Colonic mucosa (tissue), 4 donors: Measurements from ENCODE around the gene MLLT3. TPM values are rescaled to one million over a fixed set of nuclear protein-coding genes. Genes with fewer than 3 reads are reported as not detected.

Experiments
- DNase-seq: peaks from one replicate; pipeline ENCODE4 v3.0.0-alpha.2; 2020
- H3K27ac ChIP-seq: fragments of 200-600 bp; one replicate; pipeline ENCODE4 v1.8.0; 2021
- H3K27me3 ChIP-seq: fragments of 200-600 bp; one replicate; pipeline ENCODE4 v1.8.0; 2021
- H3K36me3 ChIP-seq: fragments of 200-600 bp; one replicate; pipeline ENCODE4 v1.8.0; 2021
- H3K4me1 ChIP-seq: fragments of 200-600 bp; one replicate; pipeline ENCODE4 v1.8.0; 2021; ENCODE audit warnings: mild to moderate bottlenecking
- H3K4me3 ChIP-seq: fragments of 200-600 bp; one replicate; pipeline ENCODE4 v1.8.0; 2021
- H3K9ac ChIP-seq, 2 donors: one replicate each; pipeline ENCODE4 v1.7.0; 2013; ENCODE audit warnings: control low read depth in 2 of 2, low read depth in 2 of 2, low read length in 2 of 2
- H3K9me3 ChIP-seq: fragments of 200-600 bp; one replicate; pipeline ENCODE4 v1.8.0; 2021
- intact Hi-C: fragments of 100-400 bp; cut with DNase I; formaldehyde crosslinking; loops from one replicate; pipeline ENCODE4 v1.14.1; 2022
- total RNA-seq, 2 donors: library from RNA; stranded (reverse); fragmentation: NEBNext Ultra II Directional in 1 of 2; extraction: Animal tissue kit (Norgen Biotek cat#: 25700) in 1 of 2; gene quantifications; one replicate each; pipeline ENCODE4 v1.2.1, GENCODE V29; 2021
- TF ChIP-seq, protein P1 (sequence below): fragments of 200-600 bp; IDR thresholded peaks from one replicate; pipeline ENCODE4 v1.8.0; 2022; ENCODE audit warnings: antibody characterized with exemption, mild to moderate bottlenecking
- donor health status: healthy.
- donor health status: DM: no; HTN: no; CAD: no.
- donor health status: DM: no; HTN: no; CAD: no.

MLLT3 gene
- total RNA-seq, 2 donors from 2014 or later, result 44.6 to 65.2 TPM

DNA sequence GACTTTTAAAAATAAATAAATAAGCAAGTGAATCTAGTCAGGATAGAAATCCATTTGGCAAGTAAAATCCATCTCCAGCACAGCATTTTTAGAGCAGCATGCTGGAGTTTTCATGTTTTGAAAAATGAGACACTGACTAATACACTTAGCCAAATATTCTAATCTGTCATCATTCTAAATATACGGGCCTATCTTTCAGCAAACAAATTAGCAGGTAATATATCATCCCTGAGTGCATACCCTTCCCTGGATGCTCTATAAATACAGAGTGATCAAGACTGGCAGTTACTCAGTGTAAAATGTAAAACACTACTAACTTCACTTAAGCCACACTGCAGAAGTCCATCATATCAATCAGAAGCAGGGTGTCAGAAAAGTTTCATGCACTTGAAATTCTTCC lies 58.4 kb downstream of the MLLT3 start:
- Histone ChIP-seq H3K9me3 (no peaks in the 10 kb centered on the region), H3K27ac (no peak overlapping the region), H3K27me3 (no peaks in the 10 kb centered on the region), H3K4me1 (peaks cover 10% of the 10 kb centered on the region), H3K9ac (no peak overlapping the region), H3K36me3 (no peaks in the 10 kb centered on the region), H3K4me3 (no peak overlapping the region)
- intact Hi-C loops, result no loop called here
- TF ChIP-seq, protein P1, sequence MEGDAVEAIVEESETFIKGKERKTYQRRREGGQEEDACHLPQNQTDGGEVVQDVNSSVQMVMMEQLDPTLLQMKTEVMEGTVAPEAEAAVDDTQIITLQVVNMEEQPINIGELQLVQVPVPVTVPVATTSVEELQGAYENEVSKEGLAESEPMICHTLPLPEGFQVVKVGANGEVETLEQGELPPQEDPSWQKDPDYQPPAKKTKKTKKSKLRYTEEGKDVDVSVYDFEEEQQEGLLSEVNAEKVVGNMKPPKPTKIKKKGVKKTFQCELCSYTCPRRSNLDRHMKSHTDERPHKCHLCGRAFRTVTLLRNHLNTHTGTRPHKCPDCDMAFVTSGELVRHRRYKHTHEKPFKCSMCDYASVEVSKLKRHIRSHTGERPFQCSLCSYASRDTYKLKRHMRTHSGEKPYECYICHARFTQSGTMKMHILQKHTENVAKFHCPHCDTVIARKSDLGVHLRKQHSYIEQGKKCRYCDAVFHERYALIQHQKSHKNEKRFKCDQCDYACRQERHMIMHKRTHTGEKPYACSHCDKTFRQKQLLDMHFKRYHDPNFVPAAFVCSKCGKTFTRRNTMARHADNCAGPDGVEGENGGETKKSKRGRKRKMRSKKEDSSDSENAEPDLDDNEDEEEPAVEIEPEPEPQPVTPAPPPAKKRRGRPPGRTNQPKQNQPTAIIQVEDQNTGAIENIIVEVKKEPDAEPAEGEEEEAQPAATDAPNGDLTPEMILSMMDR, result no peak
- no peak for DNase-seq

DNA sequence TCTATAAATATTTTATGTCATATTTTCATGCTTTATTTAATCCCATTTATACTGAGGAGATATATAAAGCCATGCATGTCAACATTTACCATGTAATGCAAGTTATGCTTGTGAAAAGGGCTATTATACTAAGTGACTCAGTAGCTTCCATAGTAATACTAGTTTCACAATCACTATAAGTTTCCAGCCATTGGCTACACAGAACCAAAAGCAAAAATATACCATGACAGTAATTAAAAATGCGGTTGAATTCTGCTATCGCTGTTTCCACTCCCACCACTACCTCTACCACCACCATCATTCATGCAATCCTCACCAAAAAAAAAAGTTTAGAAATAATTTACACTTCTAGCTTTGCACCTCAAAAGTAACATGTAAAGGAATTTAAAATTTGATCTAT lies 60.2 kb downstream of the MLLT3 start:
- Histone ChIP-seq H3K27me3 (no peaks in the 10 kb centered on the region), H3K36me3 (no peaks in the 10 kb centered on the region), H3K4me1 (peaks cover 14% of the 10 kb centered on the region), H3K9me3 (no peaks in the 10 kb centered on the region), H3K4me3 (no peak overlapping the region), H3K27ac (no peak overlapping the region), H3K9ac (no peak overlapping the region)
- TF ChIP-seq, protein P1, result no peak
- intact Hi-C loops, result no loop called here
- no peak for DNase-seq

GRCh38 chr9:20561531-20561930 lies 60.8 kb downstream of the MLLT3 start:
- Histone ChIP-seq H3K4me3 (no peak overlapping the region), H3K9ac (no peak overlapping the region), H3K27me3 (no peaks in the 10 kb centered on the region), H3K27ac (no peak overlapping the region), H3K9me3 (no peaks in the 10 kb centered on the region), H3K36me3 (no peaks in the 10 kb centered on the region), H3K4me1 (peaks cover 14% of the 10 kb centered on the region)
- TF ChIP-seq, protein P1, result no peak
- intact Hi-C loops, result no loop called here
- DNase-seq, result no peak

GRCh38 chr9:20559231-20559890 lies 62.9 kb downstream of the MLLT3 start:
- H3K27me3 ChIP-seq, result no peaks in the 10 kb centered on the region
- H3K4me1 ChIP-seq, result peaks cover 22% of the 10 kb centered on the region
- H3K9me3 ChIP-seq, result no peaks in the 10 kb centered on the region
- no peaks in the 10 kb centered on the region for H3K36me3 ChIP-seq
- no peak overlapping the region for H3K9ac ChIP-seq
- H3K27ac ChIP-seq, result peak overlapping the region; percentile 32
- DNase-seq, result peak; percentile 47
- no peak overlapping the region for H3K4me3 ChIP-seq
- intact Hi-C loops, result no loop called here
- TF ChIP-seq, protein P1, result no peak

DNA sequence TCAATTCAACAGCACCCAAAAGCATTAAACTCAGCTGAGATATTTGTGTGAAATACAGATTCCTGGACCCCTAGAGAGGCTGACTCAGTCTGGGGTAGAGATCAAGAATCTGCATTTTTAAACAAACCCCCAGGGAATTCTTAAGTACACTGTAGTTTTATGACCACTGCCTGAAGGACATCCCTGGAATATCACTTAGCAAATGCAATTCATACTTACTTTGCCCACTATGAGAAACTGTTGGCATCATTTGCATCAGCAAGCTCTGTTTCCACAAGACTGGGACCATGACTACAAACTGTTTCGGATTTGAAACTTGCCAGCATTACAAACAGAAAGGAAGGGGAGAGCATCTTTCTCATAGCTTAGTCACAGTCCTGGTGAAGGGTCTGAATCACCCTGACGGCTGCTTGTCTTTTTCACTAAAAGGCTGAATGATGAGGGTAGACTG lies 63.7 kb downstream of the MLLT3 start:
- Histone ChIP-seq H3K27ac (peak overlapping the region; percentile 32), H3K36me3 (no peaks in the 10 kb centered on the region), H3K4me3 (no peak overlapping the region), H3K4me1 (peaks cover 22% of the 10 kb centered on the region), H3K9ac (no peak overlapping the region), H3K9me3 (no peaks in the 10 kb centered on the region), H3K27me3 (no peaks in the 10 kb centered on the region)
- intact Hi-C loops, result no loop called here
- no peak for DNase-seq
- TF ChIP-seq, protein P1, result no peak
